GM12878 (cell line): Measurements from ENCODE around the gene GPR152. TPM values are rescaled to one million over a fixed set of nuclear protein-coding genes. Genes with fewer than 3 reads are reported as not detected.

ENCODE experiments used
- ATF7 ChIP-seq: fragments of 450-650 bp; IDR thresholded peaks from 2 replicates; pipeline ENCODE4 v1.6.1; 2016; ENCODE audit warnings: low read depth, mild to moderate bottlenecking
- CBFB ChIP-seq: IDR thresholded peaks from 2 replicates; pipeline ENCODE4 v1.6.1; 2016; ENCODE audit warnings: antibody characterized with exemption, low read depth
- CREB1 ChIP-seq: IDR thresholded peaks from 2 replicates; pipeline ENCODE4 v1.6.1; 2012; ENCODE audit warnings: low read depth, mild to moderate bottlenecking, inconsistent platforms
- EP300 ChIP-seq, 2 experiments: fragments of 150-350 bp in 1 of 2; IDR thresholded peaks; 2 replicates each; pipeline ENCODE4 v1.6.1; 2011 to 2012; ENCODE audit warnings: low read depth in 2 of 2, low read length in 2 of 2, borderline replicate concordance in 1 of 2, improper control_type of control experiment in 1 of 2, inconsistent platforms in 1 of 2; ENCODE audit not compliant: control insufficient read depth in 1 of 2
- EZH2 ChIP-seq: IDR thresholded peaks from 2 replicates; pipeline ENCODE4 v1.6.1; 2012; ENCODE audit warnings: low read depth, mild to moderate bottlenecking, control low read depth, inconsistent platforms, low read length, borderline replicate concordance; ENCODE audit not compliant: control insufficient read depth
- GABPA ChIP-seq: IDR thresholded peaks from 2 replicates; pipeline ENCODE4 v1.6.1; 2014; ENCODE audit warnings: antibody characterized with exemption, low read depth, mild to moderate bottlenecking, inconsistent platforms
- JUND ChIP-seq: IDR thresholded peaks from 2 replicates; pipeline ENCODE4 v1.6.1; 2012; ENCODE audit warnings: low read depth, mild to moderate bottlenecking, low read length, improper control_type of control experiment, moderate library complexity
- NR2C1 ChIP-seq: fragments of 450-650 bp; IDR thresholded peaks from 2 replicates; pipeline ENCODE4 v1.6.1; 2017; ENCODE audit warnings: antibody characterized with exemption, mild to moderate bottlenecking, moderate library complexity
- NR2F1 ChIP-seq: fragments of 450-650 bp; conservative IDR thresholded peaks from 2 replicates; pipeline ENCODE4 v1.6.1; 2017; ENCODE audit warnings: mild to moderate bottlenecking
- POLR2AphosphoS2 ChIP-seq: IDR thresholded peaks from 2 replicates; pipeline ENCODE4 v1.6.1; 2011; ENCODE audit warnings: low read depth, mild to moderate bottlenecking, low read length, improper control_type of control experiment, moderate library complexity
- TARDBP ChIP-seq: IDR thresholded peaks from 2 replicates; pipeline ENCODE4 v1.6.1; 2016; ENCODE audit warnings: borderline replicate concordance
- TBL1XR1 ChIP-seq: IDR thresholded peaks from 2 replicates; pipeline ENCODE4 v1.6.1; 2012; ENCODE audit warnings: low read depth, low read length, improper control_type of control experiment
- TCF12 ChIP-seq: IDR thresholded peaks from 2 replicates; pipeline ENCODE4 v1.6.1; 2011; ENCODE audit warnings: low read depth, mild to moderate bottlenecking, low read length
- WRNIP1 ChIP-seq: IDR thresholded peaks from 2 replicates; pipeline ENCODE4 v1.6.1; 2011; ENCODE audit warnings: low read depth, low read length, improper control_type of control experiment, borderline replicate concordance
- polyA plus RNA-seq, 11 experiments: library from polyadenylated mRNA; depleted of rRNA in 4 of 11; unstranded in 6 of 11; stranded (reverse) in 5 of 11; fragments of >200 nt; fragmentation: Nextera tagmentation in 4 of 11; fragmentation: Illumina TruSeq in 1 of 11; extraction: Ambion mirVana in 4 of 11; extraction: Trizol in 1 of 11; gene quantifications; 1 replicate in 1 of 11; 2 replicates in 10 of 11; pipeline versions ENCODE4 v1.2.1 to v1.2.3, GENCODE V29; 2011 to 2016; ENCODE audit warnings: inconsistent platforms in 2 of 11, missing spikeins in 2 of 11, low read depth in 1 of 11
- total RNA-seq, 4 experiments: library from RNA; depleted of rRNA in 3 of 4; stranded (reverse); fragments of >200 nt in 3 of 4; fragmentation: Illumina TruSeq in 1 of 4; extraction: Trizol in 1 of 4; gene quantifications; 2 replicates each; pipeline versions ENCODE4 v1.2.1 to v1.2.3, GENCODE V29; 2013 to 2021
- TF ChIP-seq, protein P1 (sequence below): IDR thresholded peaks from 2 replicates; pipeline ENCODE4 v1.6.1; 2012; ENCODE audit warnings: mild to moderate bottlenecking, low read depth, low read length
- TF ChIP-seq, protein P2 (sequence below): fragments of 450-650 bp; IDR thresholded peaks from 2 replicates; pipeline ENCODE4 v1.6.1; 2016; ENCODE audit warnings: mild to moderate bottlenecking
- TF ChIP-seq, protein P3 (sequence below): IDR thresholded peaks from 2 replicates; pipeline ENCODE4 v1.6.1; 2012; ENCODE audit warnings: improper control_type of control experiment, low read depth, low read length; ENCODE audit not compliant: insufficient replicate concordance

GPR152 gene
- total and polyA plus RNA-seq, 10 of the 15 experiments (the other 5 are each of a cell fraction or from before 2014, with no cell fraction given) = not detected

DNA sequence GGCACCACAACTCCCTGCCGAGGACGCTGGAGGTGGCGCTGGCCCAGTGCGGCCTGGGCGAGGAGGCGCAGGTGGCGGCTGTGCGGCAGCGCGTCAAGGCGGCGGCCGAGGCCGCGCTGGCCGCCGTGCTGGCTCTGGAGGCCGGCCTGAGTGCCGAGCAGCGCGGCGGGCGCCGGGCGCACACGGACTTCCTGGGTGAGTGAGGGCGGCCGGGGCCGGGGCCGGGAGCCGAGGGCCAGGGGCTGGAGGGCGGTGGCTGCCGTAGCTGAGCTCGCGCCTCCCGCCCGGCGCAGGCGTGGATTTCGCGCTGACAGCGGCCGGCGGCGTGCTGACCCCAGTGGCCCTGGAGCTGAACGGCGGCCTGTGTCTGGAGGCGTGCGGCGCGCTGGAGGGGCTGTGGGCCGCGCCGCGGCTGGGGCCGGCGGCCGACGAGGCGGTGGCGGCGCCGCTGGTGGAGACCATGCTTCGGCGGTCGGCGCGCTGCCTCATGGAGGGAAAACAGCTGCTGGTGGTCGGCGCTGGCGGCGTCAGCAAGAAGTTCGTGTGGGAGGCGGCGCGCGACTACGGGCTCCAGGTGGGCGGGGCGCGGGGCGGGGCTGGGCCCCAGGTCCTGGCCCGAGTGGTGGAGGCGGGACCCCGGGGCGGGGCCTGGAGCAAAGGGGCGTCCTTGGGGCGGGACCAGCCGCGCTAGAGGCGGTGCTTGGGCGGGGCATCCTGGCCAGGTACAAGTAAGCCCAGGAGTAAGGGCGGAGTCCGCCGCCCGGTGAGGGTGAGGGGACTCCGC lies 31.7 kb downstream of the GPR152 start (continued):
- TF ChIP-seq, protein P1, sequence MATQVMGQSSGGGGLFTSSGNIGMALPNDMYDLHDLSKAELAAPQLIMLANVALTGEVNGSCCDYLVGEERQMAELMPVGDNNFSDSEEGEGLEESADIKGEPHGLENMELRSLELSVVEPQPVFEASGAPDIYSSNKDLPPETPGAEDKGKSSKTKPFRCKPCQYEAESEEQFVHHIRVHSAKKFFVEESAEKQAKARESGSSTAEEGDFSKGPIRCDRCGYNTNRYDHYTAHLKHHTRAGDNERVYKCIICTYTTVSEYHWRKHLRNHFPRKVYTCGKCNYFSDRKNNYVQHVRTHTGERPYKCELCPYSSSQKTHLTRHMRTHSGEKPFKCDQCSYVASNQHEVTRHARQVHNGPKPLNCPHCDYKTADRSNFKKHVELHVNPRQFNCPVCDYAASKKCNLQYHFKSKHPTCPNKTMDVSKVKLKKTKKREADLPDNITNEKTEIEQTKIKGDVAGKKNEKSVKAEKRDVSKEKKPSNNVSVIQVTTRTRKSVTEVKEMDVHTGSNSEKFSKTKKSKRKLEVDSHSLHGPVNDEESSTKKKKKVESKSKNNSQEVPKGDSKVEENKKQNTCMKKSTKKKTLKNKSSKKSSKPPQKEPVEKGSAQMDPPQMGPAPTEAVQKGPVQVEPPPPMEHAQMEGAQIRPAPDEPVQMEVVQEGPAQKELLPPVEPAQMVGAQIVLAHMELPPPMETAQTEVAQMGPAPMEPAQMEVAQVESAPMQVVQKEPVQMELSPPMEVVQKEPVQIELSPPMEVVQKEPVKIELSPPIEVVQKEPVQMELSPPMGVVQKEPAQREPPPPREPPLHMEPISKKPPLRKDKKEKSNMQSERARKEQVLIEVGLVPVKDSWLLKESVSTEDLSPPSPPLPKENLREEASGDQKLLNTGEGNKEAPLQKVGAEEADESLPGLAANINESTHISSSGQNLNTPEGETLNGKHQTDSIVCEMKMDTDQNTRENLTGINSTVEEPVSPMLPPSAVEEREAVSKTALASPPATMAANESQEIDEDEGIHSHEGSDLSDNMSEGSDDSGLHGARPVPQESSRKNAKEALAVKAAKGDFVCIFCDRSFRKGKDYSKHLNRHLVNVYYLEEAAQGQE = no peak
- peak; percentile 94 for TF ChIP-seq NR2F1
- no peak for TF ChIP-seq CBFB
- TF ChIP-seq EZH2 = no peak
- no peak for TF ChIP-seq TARDBP
- TF ChIP-seq WRNIP1 = no peak
- TF ChIP-seq, protein P2, sequence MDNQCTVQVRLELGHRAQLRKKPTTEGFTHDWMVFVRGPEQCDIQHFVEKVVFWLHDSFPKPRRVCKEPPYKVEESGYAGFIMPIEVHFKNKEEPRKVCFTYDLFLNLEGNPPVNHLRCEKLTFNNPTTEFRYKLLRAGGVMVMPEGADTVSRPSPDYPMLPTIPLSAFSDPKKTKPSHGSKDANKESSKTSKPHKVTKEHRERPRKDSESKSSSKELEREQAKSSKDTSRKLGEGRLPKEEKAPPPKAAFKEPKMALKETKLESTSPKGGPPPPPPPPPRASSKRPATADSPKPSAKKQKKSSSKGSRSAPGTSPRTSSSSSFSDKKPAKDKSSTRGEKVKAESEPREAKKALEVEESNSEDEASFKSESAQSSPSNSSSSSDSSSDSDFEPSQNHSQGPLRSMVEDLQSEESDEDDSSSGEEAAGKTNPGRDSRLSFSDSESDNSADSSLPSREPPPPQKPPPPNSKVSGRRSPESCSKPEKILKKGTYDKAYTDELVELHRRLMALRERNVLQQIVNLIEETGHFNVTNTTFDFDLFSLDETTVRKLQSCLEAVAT = no peak
- TF ChIP-seq, protein P3, sequence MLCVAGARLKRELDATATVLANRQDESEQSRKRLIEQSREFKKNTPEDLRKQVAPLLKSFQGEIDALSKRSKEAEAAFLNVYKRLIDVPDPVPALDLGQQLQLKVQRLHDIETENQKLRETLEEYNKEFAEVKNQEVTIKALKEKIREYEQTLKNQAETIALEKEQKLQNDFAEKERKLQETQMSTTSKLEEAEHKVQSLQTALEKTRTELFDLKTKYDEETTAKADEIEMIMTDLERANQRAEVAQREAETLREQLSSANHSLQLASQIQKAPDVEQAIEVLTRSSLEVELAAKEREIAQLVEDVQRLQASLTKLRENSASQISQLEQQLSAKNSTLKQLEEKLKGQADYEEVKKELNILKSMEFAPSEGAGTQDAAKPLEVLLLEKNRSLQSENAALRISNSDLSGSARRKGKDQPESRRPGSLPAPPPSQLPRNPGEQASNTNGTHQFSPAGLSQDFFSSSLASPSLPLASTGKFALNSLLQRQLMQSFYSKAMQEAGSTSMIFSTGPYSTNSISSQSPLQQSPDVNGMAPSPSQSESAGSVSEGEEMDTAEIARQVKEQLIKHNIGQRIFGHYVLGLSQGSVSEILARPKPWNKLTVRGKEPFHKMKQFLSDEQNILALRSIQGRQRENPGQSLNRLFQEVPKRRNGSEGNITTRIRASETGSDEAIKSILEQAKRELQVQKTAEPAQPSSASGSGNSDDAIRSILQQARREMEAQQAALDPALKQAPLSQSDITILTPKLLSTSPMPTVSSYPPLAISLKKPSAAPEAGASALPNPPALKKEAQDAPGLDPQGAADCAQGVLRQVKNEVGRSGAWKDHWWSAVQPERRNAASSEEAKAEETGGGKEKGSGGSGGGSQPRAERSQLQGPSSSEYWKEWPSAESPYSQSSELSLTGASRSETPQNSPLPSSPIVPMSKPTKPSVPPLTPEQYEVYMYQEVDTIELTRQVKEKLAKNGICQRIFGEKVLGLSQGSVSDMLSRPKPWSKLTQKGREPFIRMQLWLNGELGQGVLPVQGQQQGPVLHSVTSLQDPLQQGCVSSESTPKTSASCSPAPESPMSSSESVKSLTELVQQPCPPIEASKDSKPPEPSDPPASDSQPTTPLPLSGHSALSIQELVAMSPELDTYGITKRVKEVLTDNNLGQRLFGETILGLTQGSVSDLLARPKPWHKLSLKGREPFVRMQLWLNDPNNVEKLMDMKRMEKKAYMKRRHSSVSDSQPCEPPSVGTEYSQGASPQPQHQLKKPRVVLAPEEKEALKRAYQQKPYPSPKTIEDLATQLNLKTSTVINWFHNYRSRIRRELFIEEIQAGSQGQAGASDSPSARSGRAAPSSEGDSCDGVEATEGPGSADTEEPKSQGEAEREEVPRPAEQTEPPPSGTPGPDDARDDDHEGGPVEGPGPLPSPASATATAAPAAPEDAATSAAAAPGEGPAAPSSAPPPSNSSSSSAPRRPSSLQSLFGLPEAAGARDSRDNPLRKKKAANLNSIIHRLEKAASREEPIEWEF = no peak
- 0 out of 2 replicates have a peak, but pooled peaks have one; percentile 36 for TF ChIP-seq CREB1
- TF ChIP-seq POLR2AphosphoS2 = no peak
- TF ChIP-seq ATF7 = no peak
- TF ChIP-seq GABPA = no peak
- TF ChIP-seq TCF12 = peak; percentile 91
- TF ChIP-seq JUND = no peak
- TF ChIP-seq NR2C1 = no peak
- TF ChIP-seq TBL1XR1 = no peak
- no peak for TF ChIP-seq EP300 (IDR thresholded peaks at IDR 0.05; ENCODE audit: borderline replicate concordance in 1 of 2, control insufficient read depth in 1 of 2, low read depth in 2 of 2, low read length in 2 of 2)
